GM06990 (cell line): ENCODE results near the gene TMC2.

Experiments used
- DNase-seq: peaks from one replicate; pipeline ENCODE4 v3.0.0-alpha.2; 2011; ENCODE audit not compliant: insufficient read length; ENCODE audit errors: extremely low read depth
- H3K27me3 ChIP-seq: replicated peaks from 2 replicates; pipeline ENCODE4 v1.6.0; 2011; ENCODE audit warnings: low read length; ENCODE audit not compliant: control insufficient read depth, insufficient read depth
- H3K36me3 ChIP-seq: 2 replicates; pipeline ENCODE4 v1.5.1; 2011; ENCODE audit warnings: low read length; ENCODE audit not compliant: control insufficient read depth, insufficient read depth
- H3K4me3 ChIP-seq: replicated peaks from 2 replicates; pipeline ENCODE4 v1.5.1; 2011; ENCODE audit warnings: low read depth, mild to moderate bottlenecking, control low read depth, low read length
- CTCF ChIP-seq: IDR thresholded peaks from 2 replicates; pipeline ENCODE4 v1.5.1; 2011; ENCODE audit warnings: low read length, control low read depth, mild to moderate bottlenecking, inconsistent platforms; ENCODE audit not compliant: insufficient read depth, poor library complexity, severe bottlenecking

Gene TMC2

GRCh38 chr20:2606507-2607006 is 70.2 kb downstream of the TMC2 start:
- Histone ChIP-seq H3K27me3 (no peaks in the 10 kb centered on the region), H3K4me3 (no peak overlapping the region), H3K36me3 (no peaks in the 10 kb centered on the region)
- DNase-seq: no peak
- no peak for TF ChIP-seq CTCF

- no peak for DNase-seq
- H3K27me3 ChIP-seq: peaks cover 2% of the 10 kb centered on the region; the same call in 1 of the 2 replicates
- TF ChIP-seq CTCF: no peak
- H3K4me3 ChIP-seq: no peak overlapping the region
- no peaks in the 10 kb centered on the region for H3K36me3 ChIP-seq
Measured at GRCh38 chr20:2610326-2610725, 74.0 kb downstream of the TMC2 start.

GRCh38 chr20:2610941-2611720 is 74.8 kb downstream of the TMC2 start:
- Histone ChIP-seq H3K36me3 (no peaks in the 10 kb centered on the region), H3K4me3 (no peak overlapping the region), H3K27me3 (peaks cover 2% of the 10 kb centered on the region; the same call in 1 of the 2 replicates)
- DNase-seq: no peak
- TF ChIP-seq CTCF: no peak

- no peak for TF ChIP-seq CTCF
- Histone ChIP-seq H3K4me3 (no peak overlapping the region), H3K36me3 (no peaks in the 10 kb centered on the region), H3K27me3 (peaks cover 2% of the 10 kb centered on the region; the same call in 1 of the 2 replicates)
- DNase-seq: no peak
Measured at GRCh38 chr20:2612073-2612472, 75.7 kb downstream of the TMC2 start.

GRCh38 chr20:2616634-2617033 is 80.3 kb downstream of the TMC2 start:
- no peak overlapping the region for H3K4me3 ChIP-seq
- H3K36me3 ChIP-seq: no peaks in the 10 kb centered on the region
- DNase-seq: no peak
- peaks cover 4% of the 10 kb centered on the region for H3K27me3 ChIP-seq
- TF ChIP-seq CTCF: no peak
